ENCODE measurements around the gene LRRC70.

Gene LRRC70

DNA sequence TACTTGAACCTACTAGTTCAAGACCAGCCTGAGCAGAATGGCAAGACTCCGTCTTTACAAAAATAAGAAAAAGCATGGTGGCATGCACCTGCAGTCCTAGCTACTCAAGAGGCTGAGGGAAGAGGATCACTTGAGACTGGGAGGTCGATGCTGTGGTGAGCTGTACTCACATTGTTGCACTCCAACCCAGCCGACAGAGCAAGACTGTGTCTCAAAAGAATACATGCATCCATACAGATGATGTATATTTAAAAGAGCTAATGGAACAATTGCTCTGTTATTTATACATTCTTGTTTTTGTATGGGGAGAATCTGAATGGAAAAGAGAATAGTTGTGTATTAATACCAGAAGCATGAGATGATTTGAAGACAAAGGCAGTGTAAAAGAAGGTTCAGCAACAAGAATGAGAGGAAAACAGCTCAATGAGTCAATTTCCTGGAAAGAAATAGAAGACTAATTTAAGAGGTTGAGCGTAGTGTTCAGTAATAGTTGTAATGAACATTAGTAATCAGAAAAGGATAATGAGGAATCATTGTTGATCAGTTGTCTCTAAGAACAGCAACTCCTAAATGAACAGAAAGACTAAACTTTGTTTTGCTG lies 1.9 kb upstream of the LRRC70 start:
- TF ChIP-seq, protein P1, sequence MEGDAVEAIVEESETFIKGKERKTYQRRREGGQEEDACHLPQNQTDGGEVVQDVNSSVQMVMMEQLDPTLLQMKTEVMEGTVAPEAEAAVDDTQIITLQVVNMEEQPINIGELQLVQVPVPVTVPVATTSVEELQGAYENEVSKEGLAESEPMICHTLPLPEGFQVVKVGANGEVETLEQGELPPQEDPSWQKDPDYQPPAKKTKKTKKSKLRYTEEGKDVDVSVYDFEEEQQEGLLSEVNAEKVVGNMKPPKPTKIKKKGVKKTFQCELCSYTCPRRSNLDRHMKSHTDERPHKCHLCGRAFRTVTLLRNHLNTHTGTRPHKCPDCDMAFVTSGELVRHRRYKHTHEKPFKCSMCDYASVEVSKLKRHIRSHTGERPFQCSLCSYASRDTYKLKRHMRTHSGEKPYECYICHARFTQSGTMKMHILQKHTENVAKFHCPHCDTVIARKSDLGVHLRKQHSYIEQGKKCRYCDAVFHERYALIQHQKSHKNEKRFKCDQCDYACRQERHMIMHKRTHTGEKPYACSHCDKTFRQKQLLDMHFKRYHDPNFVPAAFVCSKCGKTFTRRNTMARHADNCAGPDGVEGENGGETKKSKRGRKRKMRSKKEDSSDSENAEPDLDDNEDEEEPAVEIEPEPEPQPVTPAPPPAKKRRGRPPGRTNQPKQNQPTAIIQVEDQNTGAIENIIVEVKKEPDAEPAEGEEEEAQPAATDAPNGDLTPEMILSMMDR (IDR thresholded peaks at IDR 0.05): no peak

DNA sequence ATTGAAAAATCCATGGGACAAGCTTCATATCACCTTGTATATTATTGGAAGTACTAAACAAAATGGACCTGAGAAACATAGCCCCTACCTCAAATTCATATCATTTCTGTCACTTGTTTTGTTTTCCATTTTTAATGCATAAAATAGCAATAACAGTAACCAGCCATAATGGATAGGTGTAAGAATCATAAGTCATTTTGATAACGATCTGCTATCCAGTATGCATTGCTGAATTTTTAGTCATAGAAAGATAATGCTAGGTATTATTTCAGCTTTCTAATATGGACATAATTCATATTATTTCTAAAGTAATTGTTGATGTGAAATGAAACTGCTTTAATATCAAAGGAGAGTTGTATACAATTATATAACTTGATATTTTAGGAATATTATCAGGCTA lies 1.1 kb upstream of the LRRC70 start:
- TF ChIP-seq, protein P1 (IDR thresholded peaks at IDR 0.05): no peak

DNA sequence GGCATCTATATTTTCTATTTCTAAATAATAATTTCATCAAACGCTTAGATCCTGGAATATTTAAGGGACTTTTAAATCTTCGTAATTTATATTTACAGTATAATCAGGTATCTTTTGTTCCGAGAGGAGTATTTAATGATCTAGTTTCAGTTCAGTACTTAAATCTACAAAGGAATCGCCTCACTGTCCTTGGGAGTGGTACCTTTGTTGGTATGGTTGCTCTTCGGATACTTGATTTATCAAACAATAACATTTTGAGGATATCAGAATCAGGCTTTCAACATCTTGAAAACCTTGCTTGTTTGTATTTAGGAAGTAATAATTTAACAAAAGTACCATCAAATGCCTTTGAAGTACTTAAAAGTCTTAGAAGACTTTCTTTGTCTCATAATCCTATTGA lies 1.1 kb downstream of the LRRC70 start:
- TF ChIP-seq, protein P1 (IDR thresholded peaks at IDR 0.05): no peak

DNA sequence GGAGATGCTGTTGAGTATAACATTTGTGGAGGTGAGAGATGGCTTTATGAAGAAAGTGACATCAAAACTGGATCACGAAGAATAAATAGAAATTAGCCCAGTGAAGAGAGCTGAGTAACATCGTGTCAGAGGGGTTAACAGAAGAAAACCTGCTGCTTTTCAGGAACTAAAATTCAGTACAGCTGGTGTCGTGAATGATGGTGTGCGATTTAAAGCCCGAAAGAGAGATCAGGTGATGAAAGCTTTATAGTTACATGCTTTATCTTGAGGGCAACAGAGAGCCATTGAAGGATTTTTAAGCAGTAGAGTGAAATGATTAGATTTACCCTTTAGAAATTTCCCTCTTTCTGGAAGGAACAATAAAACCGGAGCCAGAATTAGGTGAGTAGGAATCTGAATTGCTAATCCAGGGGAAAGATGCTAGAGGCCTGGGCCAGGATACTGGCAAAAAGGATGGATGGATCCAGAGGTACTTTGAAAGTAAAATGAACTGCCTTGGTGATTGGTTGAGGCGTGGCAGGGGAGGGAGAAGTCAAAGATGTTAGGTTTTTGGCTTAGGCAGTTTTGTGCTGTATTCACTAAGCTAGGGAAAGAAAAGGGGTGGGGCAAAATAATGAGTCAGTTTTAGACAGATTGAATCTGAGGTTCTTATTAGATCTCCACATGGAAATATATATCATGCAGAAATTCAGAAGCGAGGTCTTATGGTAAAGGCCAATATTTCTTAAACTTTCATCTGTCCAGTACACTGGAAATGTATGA lies 3.4 kb downstream of the LRRC70 start:
- TF ChIP-seq, protein P1 (IDR thresholded peaks at IDR 0.05): no peak

DNA sequence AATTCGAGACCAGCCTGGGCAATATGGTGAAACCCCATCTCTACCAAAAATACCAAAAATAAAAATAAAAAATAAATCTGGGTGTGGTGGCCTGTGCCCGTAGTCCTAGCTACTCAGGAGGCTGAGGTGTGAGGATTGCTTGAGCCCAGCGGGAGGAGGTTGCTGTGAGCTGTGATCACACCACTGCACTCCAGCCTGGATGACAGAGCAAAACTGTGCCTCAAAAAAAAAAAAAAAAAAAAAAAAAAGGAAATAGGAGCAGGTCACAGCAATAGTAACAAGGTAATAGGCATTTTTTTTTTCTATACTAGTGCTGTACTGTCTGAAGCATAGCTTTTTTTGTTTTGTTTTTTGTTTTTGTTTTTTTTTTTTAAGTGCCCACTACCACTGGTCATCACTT lies 5.8 kb downstream of the LRRC70 start:
- TF ChIP-seq, protein P1 (IDR thresholded peaks at IDR 0.05): no peak

DNA sequence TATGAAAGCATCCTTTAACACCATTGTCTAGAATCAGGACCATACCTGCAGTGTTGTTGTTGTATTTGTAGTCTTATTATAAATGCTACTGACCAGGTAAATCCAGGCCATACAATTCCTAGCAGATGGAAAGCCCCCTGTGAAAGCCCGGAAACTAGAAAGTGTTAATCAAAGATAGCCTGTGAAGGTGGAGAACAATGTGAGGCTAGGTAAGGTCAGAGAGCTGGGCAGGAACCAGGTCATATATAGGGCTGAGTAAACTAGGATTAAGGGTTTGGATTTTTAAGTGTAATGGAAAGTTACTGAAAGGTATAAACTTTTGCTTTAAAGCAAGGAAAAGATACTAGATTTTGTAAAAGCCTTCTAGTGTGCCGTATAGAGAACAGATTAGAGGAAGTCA lies 6.7 kb downstream of the LRRC70 start:
- TF ChIP-seq, protein P1 (IDR thresholded peaks at IDR 0.05): no peak

DNA sequence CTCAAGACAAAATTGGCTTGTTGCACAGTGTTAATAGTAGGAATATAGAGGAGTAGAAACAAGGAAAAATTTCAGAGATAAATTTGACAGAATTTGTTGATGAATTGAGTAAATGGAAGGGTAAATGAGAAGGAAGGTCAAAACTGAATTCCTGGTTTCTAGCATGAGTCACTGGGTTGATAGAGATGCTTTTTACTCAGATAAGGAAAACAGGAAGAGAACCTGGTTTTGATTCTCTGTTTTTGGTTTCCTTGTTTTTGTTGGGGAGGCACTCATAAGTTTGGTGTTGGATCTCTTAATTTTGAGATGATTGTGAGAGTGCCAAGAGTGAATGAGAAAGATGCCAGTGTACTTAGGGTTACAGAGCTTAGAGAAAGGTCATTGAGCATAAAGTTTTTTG lies 7.1 kb downstream of the LRRC70 start:
- TF ChIP-seq, protein P1 (IDR thresholded peaks at IDR 0.05): no peak
